Measurements from ENCODE around the gene MGAT3. TPM values are rescaled to one million over a fixed set of nuclear protein-coding genes. Genes with fewer than 3 reads are reported as not detected.

MGAT3 gene
- total and polyA plus RNA-seq, 8 donors = 0.89 to 12.0 (median 1.6) TPM

- intact Hi-C loops (cut with DNase I; ENCODE audit: low total_unique reads) = no loop called here
- no peaks in the 10 kb centered on the region for H3K9me3 ChIP-seq
- H3K4me1 ChIP-seq = peaks cover 0 to 17% (median 7%) of the 10 kb centered on the region in 4 donors
- TF ChIP-seq POLR2AphosphoS5 (IDR thresholded peaks at IDR 0.05) (no peak), EP300 (IDR thresholded peaks at IDR 0.05) (no peak), POLR2A (IDR thresholded peaks at IDR 0.05) (no peak), CTCF (IDR thresholded peaks at IDR 0.05) (no peak)
- no peak overlapping the region for H3K4me3 ChIP-seq
- no peaks in the 10 kb centered on the region for H3K27me3 ChIP-seq
- WGBS, 5 donors = 90 to 94% (median 93%) methylated on average over 2 to 39 of the region's 39 CpGs
- no peak overlapping the region for H3K27ac ChIP-seq
- no peak for DNase-seq
- peaks cover 0 to 32% (median 13%) of the 10 kb centered on the region in 4 donors for H3K36me3 ChIP-seq
Measured at GRCh38 chr22:39488563-39489083, 31.8 kb downstream of the MGAT3 start.

GRCh38 chr22:39489094-39490068, 32.6 kb downstream of the MGAT3 start:
- Histone ChIP-seq H3K27me3 (no peaks in the 10 kb centered on the region), H3K9me3 (no peaks in the 10 kb centered on the region), H3K36me3 (peaks cover 0 to 32% (median 13%) of the 10 kb centered on the region in 4 donors), H3K4me3 (no peak overlapping the region), H3K4me1 (peaks cover 0 to 21% (median 9%) of the 10 kb centered on the region in 4 donors), H3K27ac (no peak overlapping the region)
- WGBS, 5 donors = 77 to 83% (median 81%) methylated on average over 16 to 17 of the region's 17 CpGs
- no peak for TF ChIP-seq CTCF (IDR thresholded peaks at IDR 0.05)
- no peak for TF ChIP-seq EP300 (IDR thresholded peaks at IDR 0.05)
- no peak for TF ChIP-seq POLR2A (IDR thresholded peaks at IDR 0.05)
- TF ChIP-seq POLR2AphosphoS5 (IDR thresholded peaks at IDR 0.05) = no peak
- DNase-seq = no peak
- intact Hi-C loops (cut with DNase I; ENCODE audit: low total_unique reads) = no loop called here

- Histone ChIP-seq H3K4me3 (no peak overlapping the region), H3K27me3 (no peaks in the 10 kb centered on the region), H3K4me1 (peaks cover 0 to 24% (median 9%) of the 10 kb centered on the region in 4 donors), H3K36me3 (peaks cover 0 to 32% (median 13%) of the 10 kb centered on the region in 4 donors), H3K27ac (no peak overlapping the region), H3K9me3 (no peaks in the 10 kb centered on the region)
- DNase-seq = peak; percentile 76 to 90
- 49 to 58% (median 54%) methylated on average over 12 to 13 of the region's 13 CpGs for WGBS, 5 donors
- TF ChIP-seq POLR2AphosphoS5 (IDR thresholded peaks at IDR 0.05) = peak in 1 of 3 donors; percentile 21
- no peak for TF ChIP-seq POLR2A (IDR thresholded peaks at IDR 0.05)
- no peak for TF ChIP-seq EP300 (IDR thresholded peaks at IDR 0.05)
- TF ChIP-seq CTCF (IDR thresholded peaks at IDR 0.05) = no peak
- intact Hi-C loops (cut with DNase I; ENCODE audit: low total_unique reads) = no loop called here
Measured at GRCh38 chr22:39490135-39490798, 33.5 kb downstream of the MGAT3 start.

- Histone ChIP-seq H3K27ac (no peak overlapping the region), H3K36me3 (peaks cover 0 to 32% (median 13%) of the 10 kb centered on the region in 4 donors), H3K4me1 (peaks cover 0 to 27% (median 11%) of the 10 kb centered on the region in 4 donors), H3K9me3 (no peaks in the 10 kb centered on the region), H3K4me3 (no peak overlapping the region), H3K27me3 (no peaks in the 10 kb centered on the region)
- intact Hi-C loops (cut with DNase I; ENCODE audit: low total_unique reads) = no loop called here
- DNase-seq = no peak
- no peak for TF ChIP-seq POLR2A (IDR thresholded peaks at IDR 0.05)
- no peak for TF ChIP-seq CTCF (IDR thresholded peaks at IDR 0.05)
- WGBS, 5 donors = 78 to 91% (median 80%) methylated on average over 6 to 9 of the region's 9 CpGs
Measured at GRCh38 chr22:39490966-39491680, 34.3 kb downstream of the MGAT3 start.
